GM19025 (cell line): ENCODE results near the gene ADCY2.

Source experiments
- ATAC-seq: cut with Tn5 transposase; IDR thresholded peaks from one replicate; pipeline ENCODE4 v1.9.1; 2021; ENCODE audit warnings: mild to moderate bottlenecking, low read depth, moderate library complexity; ENCODE audit not compliant: unreplicated experiment

Gene ADCY2

DNA sequence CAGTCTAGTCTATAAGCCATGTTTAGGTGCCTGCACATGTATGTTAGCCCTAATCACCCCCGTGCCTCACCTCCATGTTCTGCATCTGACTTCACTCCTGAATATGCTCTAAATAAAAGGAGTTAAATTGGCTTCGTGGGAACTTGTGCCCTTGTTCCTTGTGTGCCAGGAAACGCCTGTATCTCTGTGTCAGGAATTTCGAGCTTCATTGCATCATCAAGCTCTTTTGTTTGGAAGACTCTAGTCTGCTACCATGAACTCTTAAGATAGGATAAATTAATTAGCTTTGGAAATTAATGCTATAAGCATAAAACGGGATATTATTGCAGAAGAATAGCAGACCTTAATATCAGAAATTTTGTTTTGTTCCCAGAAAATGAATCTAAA lies 99.2 kb downstream of the ADCY2 start:
- ATAC-seq: no peak

DNA sequence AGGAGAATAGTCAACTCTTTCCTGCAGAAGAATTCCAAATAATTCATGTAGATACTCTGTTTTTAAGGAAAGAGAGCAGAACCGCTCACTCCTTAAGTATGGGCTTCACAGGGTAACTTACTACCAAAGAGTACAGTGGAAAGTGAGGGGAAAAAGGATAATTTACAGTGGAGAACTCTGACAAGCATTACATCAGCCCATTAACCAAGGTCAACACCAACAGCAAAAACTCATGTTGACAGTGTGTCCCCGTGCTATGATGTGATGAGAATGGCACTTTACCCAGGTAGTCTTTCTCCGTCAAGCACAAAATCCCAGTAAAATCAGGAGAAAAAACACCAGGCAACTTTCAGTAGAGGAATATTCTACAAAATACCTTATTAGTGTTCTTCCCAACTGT lies 104.3 kb downstream of the ADCY2 start:
- no peak for ATAC-seq

GRCh38 chr5:7501061-7501460 lies 105.1 kb downstream of the ADCY2 start:
- ATAC-seq: no peak

DNA sequence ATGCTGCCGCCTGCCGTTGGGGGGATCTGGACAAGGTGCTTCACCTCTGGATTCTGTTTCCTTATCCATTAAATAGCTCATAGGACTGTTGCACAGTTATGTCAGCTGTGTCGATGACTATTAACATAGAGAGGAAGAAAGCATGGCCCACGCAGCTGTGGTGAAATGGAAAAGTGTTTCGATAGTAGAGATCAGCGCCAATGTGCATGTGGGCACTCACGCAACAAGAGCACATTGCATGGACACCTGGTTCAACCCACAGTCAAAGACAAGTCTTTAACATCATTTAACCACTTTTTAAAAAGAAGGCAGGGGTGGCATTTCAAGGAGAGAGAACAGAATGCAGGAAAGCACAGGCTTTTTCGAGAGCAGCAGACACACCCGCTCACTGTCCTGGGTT lies 107.6 kb downstream of the ADCY2 start:
- ATAC-seq: no peak

DNA sequence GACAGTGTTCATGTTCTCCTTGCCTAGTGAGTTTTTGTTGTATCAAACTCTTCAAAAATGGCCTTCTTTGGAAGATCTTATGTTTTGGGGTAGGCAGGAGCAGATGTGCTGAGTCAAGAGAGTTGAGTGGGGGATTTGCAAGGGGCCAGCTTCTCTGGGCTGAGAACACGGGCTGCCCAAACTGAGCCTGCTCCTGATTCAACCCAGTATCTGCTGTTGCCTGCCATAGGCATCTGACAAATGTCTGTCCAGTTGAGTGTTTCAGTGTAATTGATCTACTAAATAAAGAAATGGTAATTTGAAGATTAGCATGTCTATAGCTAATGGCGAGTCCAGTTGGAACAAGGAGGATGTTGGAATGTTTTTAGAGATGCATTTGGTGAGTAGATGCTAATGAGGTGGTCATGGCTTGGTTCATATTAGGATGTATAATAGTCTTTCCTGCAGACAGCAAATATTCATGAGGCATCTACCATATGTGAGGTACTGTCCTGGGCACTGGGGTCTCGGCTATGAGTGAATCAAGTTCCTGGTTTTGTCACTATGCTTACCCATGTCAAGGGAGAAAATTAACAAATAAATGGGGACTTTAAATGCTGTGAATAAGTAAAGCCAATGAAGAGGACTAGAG lies 119.5 kb downstream of the ADCY2 start:
- no peak for ATAC-seq

- ATAC-seq: no peak
Observed at GRCh38 chr5:7516253-7516652, 120.3 kb downstream of the ADCY2 start.

DNA sequence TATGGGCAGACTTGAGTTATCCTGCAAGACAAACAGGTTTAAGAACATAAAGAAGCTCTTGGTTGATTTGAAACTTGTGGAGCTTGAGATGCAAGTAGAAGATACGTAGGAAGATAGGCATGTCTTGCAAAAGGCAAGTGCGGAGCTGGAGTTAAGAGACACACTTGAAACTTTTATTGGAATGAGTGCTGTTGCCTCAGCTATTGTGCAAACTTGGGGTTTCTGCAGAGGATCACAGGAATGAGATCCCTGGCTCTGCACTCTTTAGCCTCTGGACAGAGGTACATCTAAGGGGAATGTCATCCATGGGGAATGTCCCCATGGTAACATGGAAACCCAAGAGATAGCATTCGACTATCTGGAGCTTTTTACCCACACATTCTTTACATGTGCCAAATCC lies 121.1 kb downstream of the ADCY2 start:
- ATAC-seq: no peak

DNA sequence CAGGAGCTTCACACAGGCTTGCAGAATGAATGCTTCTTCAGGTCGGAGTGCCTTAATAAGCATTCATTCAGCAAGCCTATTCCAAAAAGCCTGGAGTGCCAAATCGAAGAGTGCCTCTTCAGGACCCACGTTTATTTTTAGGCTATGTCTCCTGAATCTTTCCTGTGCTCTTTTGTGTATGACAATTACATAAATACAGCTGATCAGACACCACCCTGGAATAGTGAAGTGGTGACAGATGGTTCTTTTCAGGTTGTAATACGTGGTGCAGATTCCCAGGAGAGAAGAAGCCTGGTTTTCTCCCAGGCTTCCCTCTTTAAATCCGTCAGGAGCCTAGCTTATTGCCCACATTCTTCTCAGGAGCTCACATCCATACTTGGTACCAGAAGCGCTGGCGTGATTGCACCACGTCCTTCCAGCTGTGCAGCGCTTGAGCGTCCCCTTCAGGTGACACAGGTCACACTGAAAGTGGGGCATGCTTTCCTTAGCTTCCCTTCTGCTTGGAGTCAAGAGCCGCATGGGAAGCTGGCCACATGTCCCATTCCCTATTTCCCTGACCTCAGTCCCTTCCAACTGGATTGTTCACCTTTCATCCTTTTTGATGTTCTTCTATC lies 123.1 kb downstream of the ADCY2 start:
- ATAC-seq: no peak

GRCh38 chr5:7519564-7519963 lies 123.6 kb downstream of the ADCY2 start:
- ATAC-seq: no peak

DNA sequence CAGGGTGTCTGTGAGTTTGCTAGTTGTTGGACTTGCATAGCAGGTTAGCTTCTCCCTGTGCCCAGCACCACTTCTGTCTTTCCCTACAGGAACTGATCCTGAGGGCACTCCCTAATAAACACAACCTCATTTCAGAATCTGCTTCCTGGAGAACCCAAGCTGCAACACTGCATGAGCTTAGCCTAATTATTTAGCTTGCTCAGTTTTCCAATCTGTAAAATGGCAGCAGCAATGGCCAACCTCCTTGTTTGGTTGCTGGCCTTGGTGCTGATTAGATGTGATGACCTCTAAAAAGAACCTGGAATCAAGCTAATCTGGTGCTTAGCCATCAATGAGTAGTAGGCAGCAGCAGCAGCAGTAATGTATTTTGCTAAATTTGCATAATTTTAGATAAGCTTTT lies 133.9 kb downstream of the ADCY2 start:
- no peak for ATAC-seq

GRCh38 chr5:7533941-7534340 lies 138.0 kb downstream of the ADCY2 start:
- ATAC-seq: no peak

- no peak for ATAC-seq
Observed at GRCh38 chr5:7534505-7534904, 138.6 kb downstream of the ADCY2 start.

GRCh38 chr5:7537573-7537972 lies 141.6 kb downstream of the ADCY2 start:
- ATAC-seq: no peak

DNA sequence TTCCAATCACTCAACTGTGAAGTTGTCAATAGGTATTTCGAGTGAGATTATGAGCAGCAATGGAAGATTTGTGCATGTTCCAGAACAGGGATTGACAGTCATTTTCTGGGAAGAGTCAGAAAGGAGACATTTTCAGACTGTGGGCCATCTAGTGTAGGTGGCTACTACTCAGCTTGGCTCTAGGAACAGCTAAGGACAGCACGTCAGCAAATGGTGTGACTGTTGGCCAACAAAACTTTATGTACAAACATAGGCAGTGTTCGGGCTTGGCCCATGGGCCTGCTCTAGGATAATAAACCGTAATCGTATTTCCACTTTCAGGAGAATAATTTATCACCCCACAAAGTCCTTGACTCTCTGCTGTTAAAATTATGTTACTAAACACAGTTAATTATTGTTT lies 143.6 kb downstream of the ADCY2 start:
- no peak for ATAC-seq

- ATAC-seq: no peak
Observed at GRCh38 chr5:7540736-7541485, 145.0 kb downstream of the ADCY2 start.

- ATAC-seq: no peak
Observed at GRCh38 chr5:7541898-7542297, 146.0 kb downstream of the ADCY2 start.

- ATAC-seq: no peak
Observed at GRCh38 chr5:7546555-7546954, 150.6 kb downstream of the ADCY2 start.

DNA sequence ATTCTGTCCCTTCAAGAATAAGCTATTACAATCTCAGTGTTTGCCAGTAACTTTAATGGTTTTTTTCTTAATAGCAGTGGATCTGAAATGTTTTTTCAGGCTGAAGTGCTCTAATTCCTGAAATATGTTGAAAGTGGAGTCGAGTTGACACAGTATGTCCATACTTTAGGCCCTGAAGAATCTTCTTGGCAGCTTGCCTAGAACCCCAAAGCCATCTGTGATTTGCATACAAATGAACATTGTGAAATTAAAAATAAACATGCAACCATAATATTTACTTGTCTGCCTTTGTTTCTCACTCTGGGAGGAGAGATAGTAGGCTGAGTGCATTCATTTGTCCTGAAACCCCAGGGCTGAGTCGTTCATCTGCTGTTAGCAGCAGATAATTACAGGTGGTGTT lies 152.7 kb downstream of the ADCY2 start:
- no peak for ATAC-seq

DNA sequence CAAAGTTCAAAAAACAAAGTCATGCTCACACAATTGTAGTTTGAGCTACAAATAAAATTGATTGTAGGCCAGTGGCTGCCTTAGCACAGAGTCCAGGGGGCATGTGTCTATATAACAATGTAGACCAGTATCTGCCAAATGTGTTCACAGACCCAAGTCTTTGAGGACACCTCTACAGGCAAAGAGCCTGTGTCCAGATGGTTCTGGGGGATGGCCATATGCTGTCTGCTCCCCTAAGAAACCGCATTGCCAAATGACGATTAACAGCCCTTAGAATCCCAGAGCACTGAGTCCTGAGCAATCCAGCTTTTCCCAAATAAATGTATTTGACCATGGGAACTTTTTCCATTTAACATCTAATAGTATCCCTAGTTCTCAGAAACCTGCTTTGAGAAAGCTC lies 169.6 kb downstream of the ADCY2 start:
- ATAC-seq: no peak

DNA sequence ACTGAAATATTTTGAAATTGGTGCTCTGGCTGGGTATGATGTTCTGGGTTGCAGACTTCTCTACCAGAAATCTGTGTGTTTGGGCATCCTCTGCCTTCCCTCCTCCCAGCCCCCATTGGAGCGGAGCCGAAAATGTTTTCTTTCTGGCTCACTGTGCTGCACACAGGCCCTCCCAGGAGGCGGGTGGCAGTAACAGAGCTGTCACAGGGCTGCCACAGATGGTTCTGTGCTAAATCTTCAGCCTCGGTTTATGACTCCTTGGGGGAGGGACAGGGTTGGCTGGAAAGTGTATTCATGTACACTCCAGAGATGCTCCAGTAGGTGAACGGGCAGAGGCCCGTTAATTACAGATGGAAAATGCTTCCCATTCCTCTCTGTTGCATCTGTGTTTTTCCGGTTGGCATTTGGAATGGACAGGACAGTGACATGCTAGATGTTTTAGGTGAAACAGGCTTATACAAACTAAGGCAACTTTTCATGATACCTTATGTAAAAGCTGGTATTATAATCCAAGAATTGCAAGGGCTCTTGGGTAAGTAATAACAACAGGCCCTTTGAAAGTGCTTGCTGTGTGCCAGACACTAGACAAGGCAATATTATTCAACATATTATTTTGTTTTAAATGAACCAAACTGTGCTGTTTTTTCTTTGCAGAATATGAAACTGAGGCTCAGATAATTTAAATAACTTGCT lies 180.2 kb downstream of the ADCY2 start:
- no peak for ATAC-seq

GRCh38 chr5:7577381-7577780 lies 181.4 kb downstream of the ADCY2 start:
- ATAC-seq: no peak
